Effector memory CD4-positive, alpha-beta T cell (primary cell): Measurements from ENCODE around the gene ZDHHC7.

Experiments
- DNase-seq, 3 donors: peaks; one replicate each; pipeline ENCODE4 v3.0.0-alpha.2; 2020
- H3K27ac ChIP-seq: 2 replicates; pipeline ENCODE4 v1.7.0; 2013; ENCODE audit warnings: mild to moderate bottlenecking, low read length, moderate library complexity; ENCODE audit not compliant: insufficient read depth, poor library complexity, severe bottlenecking
- H3K27me3 ChIP-seq: replicated peaks from 2 replicates; pipeline ENCODE4 v1.7.0; 2013; ENCODE audit warnings: mild to moderate bottlenecking, low read length; ENCODE audit not compliant: insufficient read depth, control insufficient read depth, poor library complexity, severe bottlenecking
- H3K36me3 ChIP-seq: 2 replicates; pipeline ENCODE4 v1.7.0; 2013; ENCODE audit warnings: mild to moderate bottlenecking, low read length, moderate library complexity; ENCODE audit not compliant: control insufficient read depth, insufficient read depth
- H3K4me1 ChIP-seq: 2 replicates; pipeline ENCODE4 v1.7.0; 2013; ENCODE audit warnings: low read length, mild to moderate bottlenecking; ENCODE audit not compliant: control insufficient read depth, insufficient read depth, poor library complexity, severe bottlenecking
- H3K4me3 ChIP-seq: 2 replicates; pipeline ENCODE4 v1.7.0; 2013; ENCODE audit warnings: low read length, low read depth, mild to moderate bottlenecking; ENCODE audit not compliant: insufficient read depth, poor library complexity, severe bottlenecking
- H3K9me3 ChIP-seq: 2 replicates; pipeline ENCODE4 v1.7.0; 2013; ENCODE audit warnings: mild to moderate bottlenecking, low read length, moderate library complexity; ENCODE audit not compliant: control insufficient read depth

ZDHHC7 gene

DNA sequence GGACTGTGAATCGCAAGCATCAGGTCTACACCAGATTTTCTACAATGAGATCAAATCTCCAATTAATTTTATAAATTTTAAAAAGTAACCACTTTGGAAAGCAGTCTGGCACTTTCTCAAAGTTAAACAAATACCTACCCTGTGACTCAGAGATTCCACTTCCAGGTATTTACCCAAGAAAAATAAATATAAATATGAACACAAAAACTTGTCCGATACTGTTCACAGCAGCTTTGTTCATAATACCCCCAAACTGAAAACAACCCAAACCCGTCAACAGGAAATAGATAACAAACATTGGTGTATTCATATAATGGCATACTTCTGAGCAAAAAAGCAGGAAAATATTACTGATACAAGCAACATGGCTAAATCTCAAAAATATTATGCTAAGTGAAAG, 12.1 kb downstream of the ZDHHC7 start:
- Histone ChIP-seq H3K4me3 (no peak overlapping the region), H3K9me3 (no peaks in the 10 kb centered on the region), H3K4me1 (peaks cover 11% of the 10 kb centered on the region), H3K27ac (no peak overlapping the region), H3K27me3 (no peaks in the 10 kb centered on the region), H3K36me3 (peaks cover 9% of the 10 kb centered on the region)
- DNase-seq, result no peak

DNA sequence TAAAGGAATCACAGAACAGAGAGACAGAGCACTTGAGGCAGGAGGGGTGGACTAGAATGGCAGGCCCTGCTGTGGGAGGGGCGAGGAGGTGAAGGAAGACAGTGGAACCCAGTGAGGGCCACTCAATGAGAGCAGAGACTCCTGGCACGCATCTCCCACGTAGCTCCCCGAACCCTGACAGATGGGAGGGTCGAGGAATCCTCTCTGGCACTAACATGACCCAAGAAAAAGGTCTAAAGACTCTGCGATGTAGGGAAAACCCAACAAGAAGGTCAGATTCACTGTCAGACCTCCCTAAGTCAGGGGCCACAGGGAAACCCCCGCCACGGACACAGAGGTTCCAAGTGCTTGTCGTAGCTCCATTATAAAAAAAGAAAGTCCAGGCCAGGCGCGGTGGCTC, 15.0 kb downstream of the ZDHHC7 start:
- no peaks in the 10 kb centered on the region for H3K27me3 ChIP-seq
- no peak overlapping the region for H3K4me3 ChIP-seq
- no peak for DNase-seq
- no peaks in the 10 kb centered on the region for H3K9me3 ChIP-seq
- peaks cover 4% of the 10 kb centered on the region for H3K4me1 ChIP-seq
- H3K36me3 ChIP-seq, result peaks cover 26% of the 10 kb centered on the region
- no peak overlapping the region for H3K27ac ChIP-seq

DNA sequence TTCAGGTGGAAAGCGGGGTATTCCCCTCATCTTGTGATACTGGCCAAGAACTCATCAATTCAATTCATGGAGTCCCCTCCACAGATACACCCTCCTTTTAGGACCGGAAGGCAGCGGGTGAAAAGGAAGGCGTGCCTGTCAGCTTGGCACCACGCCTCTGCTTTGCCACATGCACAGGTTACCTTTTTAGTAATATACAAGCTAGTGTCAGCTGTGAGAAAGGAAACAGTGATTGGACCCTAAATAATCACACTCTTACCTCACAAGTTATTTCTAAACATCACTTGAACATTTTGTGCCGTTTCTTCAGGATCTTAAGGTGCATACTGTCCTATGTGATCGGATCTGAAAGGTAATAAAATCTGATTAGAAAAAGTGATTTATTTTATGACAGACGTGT, 15.7 kb downstream of the ZDHHC7 start:
- no peak for DNase-seq
- H3K27ac ChIP-seq, result no peak overlapping the region
- peaks cover 28% of the 10 kb centered on the region for H3K36me3 ChIP-seq
- H3K27me3 ChIP-seq, result no peaks in the 10 kb centered on the region
- H3K4me1 ChIP-seq, result peaks cover 4% of the 10 kb centered on the region
- no peak overlapping the region for H3K4me3 ChIP-seq
- no peaks in the 10 kb centered on the region for H3K9me3 ChIP-seq

DNA sequence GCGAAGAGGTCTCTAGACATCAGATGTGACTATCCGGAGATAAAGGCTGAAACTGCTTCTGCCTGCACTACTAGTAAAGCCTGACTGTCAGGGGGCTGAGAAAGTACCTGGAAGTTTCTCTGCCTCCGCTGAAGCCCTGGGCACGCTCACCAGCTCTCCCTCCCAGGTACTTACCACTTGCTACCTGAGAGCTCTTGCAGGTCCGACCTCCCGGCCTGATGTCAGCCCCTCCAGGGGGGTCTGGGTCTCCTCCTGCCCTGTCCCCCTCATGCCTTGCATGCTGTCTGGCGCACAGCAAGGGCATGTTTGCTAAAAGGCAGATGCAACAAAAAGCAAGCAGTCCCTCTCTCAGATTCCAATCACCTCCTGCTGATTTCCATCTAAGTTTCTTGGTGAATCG, 17.4 kb downstream of the ZDHHC7 start:
- Histone ChIP-seq H3K4me3 (no peak overlapping the region), H3K36me3 (peaks cover 40% of the 10 kb centered on the region), H3K4me1 (peaks cover 4% of the 10 kb centered on the region), H3K27me3 (no peaks in the 10 kb centered on the region), H3K9me3 (no peaks in the 10 kb centered on the region), H3K27ac (no peak overlapping the region)
- no peak for DNase-seq

DNA sequence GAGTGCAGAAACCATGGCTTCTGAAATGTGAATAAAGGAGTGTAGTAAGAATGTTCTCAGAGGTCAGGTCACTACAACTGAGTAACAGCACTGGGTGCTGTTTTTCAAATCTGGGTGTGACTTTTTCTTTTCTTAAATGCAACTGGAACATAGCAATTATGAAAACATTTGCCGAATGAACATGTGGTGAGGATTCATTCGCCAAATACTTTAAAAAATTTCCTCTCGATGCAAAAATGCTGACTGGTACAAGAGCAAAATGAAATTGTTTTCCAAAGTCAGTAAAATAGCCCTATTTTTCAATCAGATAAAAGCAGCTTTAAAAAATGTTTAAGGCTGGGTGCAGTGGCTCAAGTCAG, 18.6 kb downstream of the ZDHHC7 start:
- H3K36me3 ChIP-seq, result peaks cover 49% of the 10 kb centered on the region
- no peak overlapping the region for H3K4me3 ChIP-seq
- H3K9me3 ChIP-seq, result no peaks in the 10 kb centered on the region
- no peaks in the 10 kb centered on the region for H3K27me3 ChIP-seq
- H3K27ac ChIP-seq, result no peak overlapping the region
- DNase-seq, result no peak
- H3K4me1 ChIP-seq, result peaks cover 4% of the 10 kb centered on the region

DNA sequence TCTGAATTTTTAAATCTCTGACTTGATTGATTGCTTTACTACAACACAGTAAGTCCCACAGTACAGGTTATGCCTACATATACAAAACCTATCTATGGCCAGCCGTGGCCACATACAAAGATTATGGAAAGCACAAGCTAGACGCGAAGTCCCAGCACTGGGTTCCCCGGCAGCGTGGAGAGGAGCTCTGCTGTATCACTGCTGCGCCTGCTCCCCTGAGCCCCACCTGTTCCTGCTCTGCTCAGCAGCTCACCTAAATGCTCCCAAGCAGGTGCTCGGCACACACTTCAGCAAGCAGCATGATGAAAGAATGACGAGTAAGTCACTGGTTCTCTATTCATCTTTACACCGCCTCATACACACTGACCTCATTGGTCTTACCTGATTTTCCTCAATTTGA, 20.6 kb downstream of the ZDHHC7 start:
- Histone ChIP-seq H3K27ac (no peak overlapping the region), H3K27me3 (no peaks in the 10 kb centered on the region), H3K4me1 (no peaks in the 10 kb centered on the region), H3K9me3 (no peaks in the 10 kb centered on the region), H3K4me3 (no peak overlapping the region), H3K36me3 (peaks cover 60% of the 10 kb centered on the region)
- no peak for DNase-seq

DNA sequence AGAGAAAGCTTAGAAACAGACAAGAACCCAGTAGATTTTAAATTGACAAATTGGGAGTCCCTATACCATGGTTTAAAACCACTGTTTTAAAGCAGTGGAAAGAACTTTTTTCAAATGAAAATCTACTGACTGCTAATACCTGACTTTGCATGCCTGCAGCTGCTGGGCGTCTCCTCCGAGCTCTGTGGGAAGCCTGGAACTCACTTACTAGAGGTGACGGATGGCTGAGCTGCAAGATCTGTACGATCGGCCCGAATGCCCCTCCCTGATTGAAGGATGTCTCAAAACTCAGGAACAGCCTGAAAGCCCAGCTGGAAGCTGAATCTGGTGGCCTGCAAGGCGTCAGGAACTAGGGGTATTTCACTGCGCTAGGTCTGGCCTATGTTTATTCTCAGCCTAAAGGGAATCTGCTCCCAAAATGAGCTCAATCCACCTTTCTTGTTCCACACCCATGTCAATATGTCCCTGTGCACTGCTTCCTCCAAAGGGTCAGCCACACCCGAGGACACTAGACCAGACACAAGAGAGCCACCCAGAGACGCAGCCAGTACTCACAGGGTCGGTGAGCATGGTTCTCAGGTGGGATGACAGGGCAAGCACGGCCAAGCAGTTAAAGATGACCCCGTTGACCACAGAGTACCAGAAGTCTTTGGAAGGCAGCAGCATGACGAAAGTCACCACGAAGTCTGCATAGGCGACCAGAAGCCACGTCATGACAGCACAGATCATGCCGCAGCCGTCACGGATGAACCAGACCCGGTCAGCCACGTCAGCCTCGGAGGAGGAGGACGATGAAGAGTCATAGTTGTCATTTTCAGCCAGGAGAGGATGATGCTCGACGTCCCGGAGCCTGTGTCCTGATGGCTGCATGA, 21.4 kb downstream of the ZDHHC7 start:
- Histone ChIP-seq H3K4me1 (no peaks in the 10 kb centered on the region), H3K4me3 (no peak overlapping the region), H3K9me3 (no peaks in the 10 kb centered on the region), H3K27ac (no peak overlapping the region), H3K27me3 (no peaks in the 10 kb centered on the region), H3K36me3 (peaks cover 57% of the 10 kb centered on the region)
- no peak for DNase-seq

DNA sequence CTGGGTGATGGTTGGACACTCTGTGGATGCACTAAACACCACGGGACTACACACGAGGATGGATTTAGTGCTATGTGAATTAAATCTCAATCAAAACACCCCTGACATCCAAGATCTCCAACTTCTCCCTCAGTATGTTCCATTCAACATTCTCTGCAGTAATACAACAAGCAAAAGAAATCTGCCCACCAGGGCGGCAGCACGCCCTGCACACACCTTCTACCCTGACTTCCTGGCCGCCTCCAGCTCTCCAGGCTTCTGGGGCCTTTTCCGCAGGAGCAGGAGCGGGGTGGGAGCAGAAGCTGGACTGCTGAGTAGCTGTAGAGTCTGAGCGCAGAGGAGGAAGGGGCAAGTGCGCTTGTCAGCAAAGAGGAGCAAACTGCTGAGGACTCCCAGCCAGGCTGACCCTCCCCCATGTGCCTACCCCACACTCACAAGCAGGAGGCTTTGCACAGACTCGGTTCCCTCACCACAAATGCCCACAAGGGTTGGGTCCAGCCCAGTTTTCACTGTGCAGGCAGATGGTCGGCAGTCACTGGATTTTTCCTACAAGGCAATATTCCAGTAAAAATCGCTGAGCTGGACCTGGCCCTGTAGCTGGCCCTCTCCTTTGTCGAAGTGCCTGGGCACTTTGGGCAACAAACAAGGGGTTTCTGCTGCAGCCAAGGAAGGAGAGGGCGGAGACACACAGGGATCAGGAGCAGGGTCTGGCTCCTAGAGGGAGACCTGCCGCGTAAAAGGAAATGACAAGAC, 22.8 kb downstream of the ZDHHC7 start:
- Histone ChIP-seq H3K4me1 (no peaks in the 10 kb centered on the region), H3K27ac (no peak overlapping the region), H3K36me3 (peaks cover 50% of the 10 kb centered on the region), H3K27me3 (no peaks in the 10 kb centered on the region), H3K4me3 (no peak overlapping the region), H3K9me3 (no peaks in the 10 kb centered on the region)
- DNase-seq, result no peak

DNA sequence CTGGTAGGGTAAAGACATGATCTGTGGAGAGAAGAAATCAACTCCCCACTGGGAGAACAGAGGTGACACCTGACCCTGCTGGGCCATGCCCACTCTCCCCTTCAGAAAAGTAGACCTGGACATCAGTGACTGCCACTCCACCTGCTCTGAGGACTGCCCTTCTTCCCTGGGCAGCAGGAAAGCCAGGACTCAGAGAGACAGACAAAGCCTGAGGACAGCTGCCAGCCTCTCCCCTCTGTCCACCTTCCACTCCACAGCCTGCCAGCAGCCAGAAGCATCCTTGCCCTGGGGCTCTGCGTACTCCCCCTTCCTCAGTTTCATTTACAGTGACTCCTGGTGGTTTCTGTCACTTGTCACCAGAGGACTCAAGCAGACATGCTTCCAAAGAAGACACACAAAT, 24.5 kb downstream of the ZDHHC7 start:
- Histone ChIP-seq H3K36me3 (peaks cover 43% of the 10 kb centered on the region), H3K4me1 (no peaks in the 10 kb centered on the region), H3K4me3 (no peak overlapping the region), H3K9me3 (no peaks in the 10 kb centered on the region), H3K27me3 (no peaks in the 10 kb centered on the region), H3K27ac (no peak overlapping the region)
- no peak for DNase-seq

DNA sequence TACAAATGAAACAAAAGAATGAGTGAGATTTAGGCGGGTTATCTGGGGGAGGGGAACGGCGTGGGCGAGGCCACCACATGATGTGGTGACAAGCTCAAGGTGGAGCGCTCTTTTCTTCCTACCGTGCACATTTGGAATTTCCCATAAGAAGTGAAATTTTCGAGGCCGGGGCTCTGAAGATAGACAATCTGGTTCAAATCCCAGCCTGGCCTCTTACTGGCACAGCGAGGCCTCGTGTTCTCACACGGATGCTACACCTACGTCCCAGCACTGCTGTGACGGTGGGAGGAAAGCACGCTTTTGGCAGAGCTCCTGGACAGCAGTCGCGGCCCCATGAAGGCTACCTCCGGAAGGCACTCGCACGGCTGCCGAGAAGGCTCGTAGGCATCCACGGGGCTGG, 25.2 kb downstream of the ZDHHC7 start:
- Histone ChIP-seq H3K4me3 (no peak overlapping the region), H3K9me3 (no peaks in the 10 kb centered on the region), H3K27ac (no peak overlapping the region), H3K36me3 (peaks cover 41% of the 10 kb centered on the region), H3K4me1 (no peaks in the 10 kb centered on the region), H3K27me3 (no peaks in the 10 kb centered on the region)
- DNase-seq, result no peak
